GDM1 (cell line): Measurements from ENCODE around the gene LMAN1.
A peak's percentile ranks its signal among the peaks of the same experiment; 100 is the strongest.

ENCODE experiments used
- DNase-seq: peaks from one replicate; lab custom pipeline; 2025; lab: John Stamatoyannopoulos, UW

Gene LMAN1, protein sequence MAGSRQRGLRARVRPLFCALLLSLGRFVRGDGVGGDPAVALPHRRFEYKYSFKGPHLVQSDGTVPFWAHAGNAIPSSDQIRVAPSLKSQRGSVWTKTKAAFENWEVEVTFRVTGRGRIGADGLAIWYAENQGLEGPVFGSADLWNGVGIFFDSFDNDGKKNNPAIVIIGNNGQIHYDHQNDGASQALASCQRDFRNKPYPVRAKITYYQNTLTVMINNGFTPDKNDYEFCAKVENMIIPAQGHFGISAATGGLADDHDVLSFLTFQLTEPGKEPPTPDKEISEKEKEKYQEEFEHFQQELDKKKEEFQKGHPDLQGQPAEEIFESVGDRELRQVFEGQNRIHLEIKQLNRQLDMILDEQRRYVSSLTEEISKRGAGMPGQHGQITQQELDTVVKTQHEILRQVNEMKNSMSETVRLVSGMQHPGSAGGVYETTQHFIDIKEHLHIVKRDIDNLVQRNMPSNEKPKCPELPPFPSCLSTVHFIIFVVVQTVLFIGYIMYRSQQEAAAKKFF

DNA sequence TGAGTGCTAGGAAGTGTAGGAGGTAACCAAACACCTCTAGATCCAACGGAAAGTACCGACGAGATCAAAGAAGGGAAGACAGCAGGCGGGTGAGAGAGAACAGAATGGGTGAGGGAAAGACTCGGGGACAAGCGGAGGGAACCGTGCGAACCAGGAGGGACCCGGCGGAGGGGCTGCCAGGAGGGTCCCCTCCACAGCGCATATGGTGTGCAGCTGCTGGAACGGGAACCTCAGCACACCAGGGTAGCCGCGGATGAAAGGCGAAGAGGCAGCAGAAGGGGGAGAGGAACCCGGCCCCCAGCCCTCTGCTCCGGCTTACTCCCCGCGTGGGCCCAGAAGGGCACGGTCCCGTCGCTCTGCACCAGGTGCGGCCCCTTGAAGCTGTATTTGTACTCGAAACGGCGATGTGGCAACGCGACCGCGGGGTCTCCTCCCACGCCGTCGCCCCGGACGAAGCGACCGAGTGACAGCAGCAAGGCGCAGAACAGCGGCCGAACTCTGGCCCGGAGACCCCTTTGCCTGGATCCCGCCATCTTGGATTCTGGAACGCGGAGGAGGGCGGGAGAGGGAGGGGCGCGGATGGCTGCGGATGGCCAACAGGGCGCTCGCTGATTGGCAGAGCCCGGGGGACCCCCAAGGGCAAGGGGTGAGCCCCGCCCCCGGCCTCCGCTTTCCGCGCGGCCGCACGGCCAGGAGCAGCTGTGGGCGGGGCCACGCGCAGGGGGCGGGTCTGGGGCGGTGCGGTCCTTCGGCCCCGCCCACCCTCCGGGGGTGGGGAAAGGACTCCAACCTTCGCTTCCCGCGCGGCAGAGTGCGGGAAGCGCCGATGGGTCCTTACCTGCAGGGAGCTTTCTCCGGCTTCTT lies at the start of gene LMAN1:
TSS of gene LMAN1 (minus strand) at position 554 of the 864 bp plus-strand sequence. CDS start at position 533, 21 bp downstream.
- peak; percentile 92 for DNase-seq

DNA sequence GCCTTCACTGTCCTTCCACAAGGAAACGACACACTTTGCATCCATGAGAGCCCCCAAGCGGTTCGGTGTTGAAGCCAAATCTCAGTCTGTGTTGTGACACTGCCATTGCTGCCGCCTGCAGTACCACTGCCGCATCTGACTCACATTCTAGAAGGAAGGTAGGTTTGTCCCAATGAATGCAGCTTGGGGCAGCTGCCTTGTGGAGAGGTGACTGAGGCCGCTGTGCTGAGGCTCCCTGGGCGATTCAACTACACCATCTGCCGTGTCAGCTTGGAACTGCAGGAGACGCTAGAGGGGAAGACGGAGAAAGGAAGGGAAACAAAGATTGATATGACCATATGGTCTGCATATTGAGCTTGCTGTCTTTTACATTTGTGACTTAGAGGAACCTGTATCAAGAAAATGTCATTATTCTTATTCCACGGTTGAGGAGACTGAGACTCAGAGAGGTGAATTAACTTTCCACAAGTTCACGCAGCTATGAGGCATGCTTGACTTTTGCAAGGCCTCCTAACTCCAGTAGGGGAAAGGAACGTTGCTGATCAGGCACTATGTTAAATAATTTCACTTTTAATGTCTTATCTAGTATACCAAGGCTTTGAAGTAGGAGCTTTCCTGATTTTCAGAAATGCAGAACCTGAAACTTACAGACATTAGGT lies 43.5 kb upstream of the LMAN1 start:
- DNase-seq, result peak; percentile 64

DNA sequence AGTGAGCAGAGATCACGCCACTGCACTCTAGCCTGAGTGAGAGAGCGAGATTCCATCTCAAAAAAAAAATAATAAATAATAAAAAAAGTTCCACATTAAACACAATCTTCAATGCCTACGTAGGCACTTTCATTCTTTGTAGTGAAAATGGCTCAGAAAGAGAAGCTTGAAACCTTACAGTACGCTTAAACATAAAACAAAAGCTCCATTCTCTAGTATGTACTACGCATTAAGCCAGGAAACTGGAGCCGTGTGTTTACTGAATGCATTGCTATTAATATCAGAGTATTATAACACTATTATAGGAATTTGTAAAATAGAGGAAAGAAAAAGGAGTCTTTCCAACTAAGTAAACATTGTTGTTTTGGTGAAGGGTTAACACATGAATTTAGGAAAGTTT lies 41.3 kb upstream of the LMAN1 start:
- DNase-seq, result no peak

DNA sequence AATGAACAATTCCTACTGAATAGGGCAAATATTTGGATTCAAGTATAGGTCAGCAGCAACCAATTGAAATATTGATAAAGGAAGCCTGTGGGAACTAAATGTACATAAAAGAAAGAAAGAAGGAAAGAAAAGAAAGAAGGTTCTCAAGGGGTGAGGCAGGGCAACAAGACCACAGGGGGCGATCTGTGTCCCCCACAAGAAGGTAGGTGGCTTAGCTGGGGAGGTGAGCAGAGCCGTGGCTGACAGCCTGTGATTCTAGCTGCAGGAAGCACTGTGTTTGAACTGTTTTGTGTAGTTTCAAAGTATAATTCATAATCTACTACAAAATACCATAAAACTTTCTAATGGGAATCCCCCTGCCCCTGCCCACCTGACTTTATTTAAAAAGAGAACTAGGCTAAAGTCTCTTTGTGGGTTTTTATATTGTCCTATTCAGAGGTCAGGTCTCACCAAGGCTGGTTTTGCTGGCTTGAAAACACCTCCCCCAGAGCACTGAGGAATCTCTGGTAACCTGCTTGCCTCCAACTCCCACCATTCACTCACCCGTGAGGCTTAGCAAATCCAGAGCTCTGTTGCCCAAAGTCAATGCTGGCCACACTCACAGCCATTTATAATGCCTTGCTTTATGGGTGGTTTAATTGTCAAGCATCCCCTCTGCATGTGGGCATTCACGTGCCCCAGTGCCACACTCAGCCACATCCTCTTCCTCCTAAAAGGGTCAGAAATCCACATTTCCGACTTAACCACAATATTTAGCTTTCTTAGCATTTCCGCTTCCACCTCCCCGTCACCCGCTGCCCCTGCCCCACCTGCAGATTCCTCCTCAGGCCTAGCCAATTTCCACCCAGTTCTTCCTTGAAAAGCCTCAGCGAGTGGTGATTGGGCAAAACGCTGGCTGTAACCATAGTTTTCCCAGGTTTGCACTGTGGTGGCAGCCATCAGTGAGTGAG lies 36.4 kb upstream of the LMAN1 start:
- no peak for DNase-seq

DNA sequence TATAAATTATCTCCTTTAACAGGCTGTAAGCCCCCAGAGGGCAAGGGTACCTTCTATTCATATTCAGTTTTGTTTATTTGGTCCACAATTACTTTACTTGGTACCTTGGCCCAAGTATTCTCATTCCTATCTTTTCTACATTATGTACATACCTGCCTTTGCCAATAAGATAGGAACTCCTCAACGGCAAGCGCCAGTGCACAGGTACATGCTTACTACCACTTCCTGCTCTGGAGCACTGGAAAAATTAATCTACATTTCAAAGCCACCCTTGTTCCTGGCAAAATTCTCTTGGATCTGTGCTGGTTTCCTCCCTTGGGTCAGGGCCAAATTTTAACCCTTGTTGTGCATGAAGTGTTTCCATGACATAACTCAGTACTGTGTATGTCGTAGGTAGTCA lies 34.3 kb upstream of the LMAN1 start:
- no peak for DNase-seq

DNA sequence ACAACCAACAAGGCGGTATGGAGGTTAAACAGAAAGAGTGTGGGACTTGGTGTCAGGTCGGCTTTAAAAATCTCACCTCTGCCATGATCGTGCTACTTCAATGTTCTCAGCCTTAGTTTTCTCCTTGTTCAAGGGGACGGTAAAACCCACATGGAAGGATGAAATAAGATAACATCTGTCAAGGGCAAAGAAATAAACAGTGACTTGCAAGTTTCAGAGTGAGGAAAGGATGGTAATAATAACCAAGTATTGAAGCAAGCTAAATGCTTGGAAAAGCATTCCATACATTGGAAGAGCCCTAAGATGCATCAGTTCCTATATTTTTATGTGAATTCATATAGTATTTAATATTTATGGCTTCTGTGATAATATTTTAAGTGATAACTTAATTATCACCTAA lies 29.8 kb upstream of the LMAN1 start:
- no peak for DNase-seq

DNA sequence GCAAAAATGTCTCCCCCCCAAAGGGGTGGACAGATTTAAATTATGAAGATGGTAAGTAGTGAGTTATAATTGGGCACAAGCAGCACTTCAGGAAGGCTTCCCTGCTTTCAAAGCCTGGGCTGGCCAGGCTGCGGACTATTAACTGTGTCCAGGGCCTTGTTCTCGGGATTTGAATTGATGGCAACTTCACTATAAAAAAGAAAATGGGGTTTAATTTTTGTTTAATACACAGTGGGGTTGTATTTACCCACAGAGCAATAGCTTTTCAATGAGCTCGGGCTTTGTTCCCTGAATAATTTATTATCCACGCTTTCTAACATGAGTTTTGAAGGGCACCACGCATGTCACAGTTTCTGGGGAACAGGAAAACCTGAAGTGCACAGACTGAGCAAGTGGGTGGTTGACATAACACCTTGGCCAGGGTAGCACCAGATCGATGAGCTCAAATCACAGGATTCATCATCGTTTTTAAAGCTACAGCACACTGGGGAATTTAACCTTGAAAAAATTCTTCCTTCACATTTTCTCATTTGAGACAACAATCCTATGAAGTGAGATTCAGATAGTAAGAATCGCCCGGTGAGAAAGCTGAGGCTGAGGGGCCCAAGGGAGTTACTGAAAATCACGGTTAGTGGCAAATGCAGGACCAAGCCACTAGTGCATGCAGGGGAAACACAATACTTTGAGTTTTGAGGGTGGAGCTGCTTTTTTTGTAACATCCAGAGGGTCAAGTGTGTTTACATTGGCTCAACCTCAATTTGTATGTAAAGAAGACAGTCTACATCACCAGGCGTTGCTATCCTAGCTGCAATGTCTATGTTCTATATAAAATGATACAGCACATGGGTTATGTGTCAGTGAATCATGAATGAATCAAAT lies 28.9 kb upstream of the LMAN1 start:
- no peak for DNase-seq

DNA sequence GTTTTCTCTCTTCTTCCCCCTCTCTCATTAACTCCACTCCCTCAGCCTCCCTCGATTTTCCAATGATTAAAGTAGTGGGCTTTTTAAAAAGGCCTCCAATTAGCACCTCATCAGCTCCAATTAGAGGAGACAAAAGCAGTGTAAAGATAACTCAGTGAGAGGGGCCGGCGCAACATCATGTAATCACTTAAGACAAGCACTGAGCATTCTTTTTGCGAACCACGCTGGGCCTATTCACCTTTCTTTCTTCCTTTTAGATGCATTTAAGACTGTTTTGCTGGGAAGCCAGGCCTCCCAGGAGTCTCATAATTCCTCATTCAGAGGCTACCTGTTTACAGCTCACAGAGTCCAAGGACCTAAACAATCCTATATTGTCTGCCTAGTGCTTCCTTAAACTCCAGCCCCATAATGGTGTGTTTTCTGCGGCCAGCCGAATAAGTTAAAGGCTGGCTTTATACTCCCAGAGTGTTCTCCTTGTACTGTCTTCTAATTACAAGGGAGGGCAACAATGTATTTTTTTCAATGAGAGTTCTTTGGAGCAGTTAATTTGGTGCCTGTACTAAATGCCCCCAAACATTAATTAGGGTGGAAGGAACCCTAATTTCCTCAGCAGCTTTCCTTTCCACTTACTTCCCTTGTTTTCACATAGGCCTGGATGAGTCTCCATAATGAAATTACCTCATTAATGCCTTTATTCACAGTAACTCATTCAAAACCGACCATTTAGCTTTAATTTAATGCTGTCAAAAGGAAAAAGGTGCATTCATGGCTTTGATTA lies 28.0 kb upstream of the LMAN1 start:
- no peak for DNase-seq

DNA sequence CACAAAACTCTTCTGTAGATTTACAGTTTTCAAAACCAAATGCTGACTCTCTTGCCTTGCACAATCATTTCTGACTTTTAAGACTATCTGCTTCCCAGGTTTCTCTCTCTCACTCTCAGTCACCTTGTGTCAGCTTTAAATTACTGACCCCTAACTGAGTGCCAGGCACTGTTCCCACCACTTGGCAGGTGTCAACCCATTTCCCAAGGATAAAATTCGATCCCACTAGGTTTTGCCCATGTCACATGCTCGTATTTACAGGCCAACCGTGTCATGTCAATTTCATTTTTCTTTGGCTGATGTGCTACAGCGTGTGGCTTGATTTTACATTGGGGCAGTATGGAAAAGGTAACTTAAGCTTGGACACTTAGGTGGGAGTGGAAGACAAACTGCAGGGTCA lies 26.1 kb upstream of the LMAN1 start:
- DNase-seq, result no peak

DNA sequence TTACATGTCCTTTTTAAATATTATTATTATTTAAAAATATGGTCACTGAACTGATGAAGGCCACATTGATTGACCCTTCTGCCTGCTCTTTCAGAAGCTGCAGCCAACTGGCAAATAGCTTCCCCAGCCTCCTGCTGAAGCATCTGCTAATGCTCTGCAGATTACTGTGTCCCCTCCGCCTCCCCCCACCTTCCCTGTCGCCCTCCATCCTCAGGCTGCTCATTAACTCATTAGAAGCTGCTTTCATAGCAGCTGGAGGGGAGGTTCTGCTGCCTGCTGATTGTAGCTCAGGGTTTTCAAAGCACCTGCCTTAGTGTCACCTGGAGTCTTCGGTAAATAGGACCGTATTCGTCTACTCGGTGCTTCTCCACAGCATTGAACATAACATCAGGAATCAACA lies 24.8 kb upstream of the LMAN1 start:
- DNase-seq, result no peak

DNA sequence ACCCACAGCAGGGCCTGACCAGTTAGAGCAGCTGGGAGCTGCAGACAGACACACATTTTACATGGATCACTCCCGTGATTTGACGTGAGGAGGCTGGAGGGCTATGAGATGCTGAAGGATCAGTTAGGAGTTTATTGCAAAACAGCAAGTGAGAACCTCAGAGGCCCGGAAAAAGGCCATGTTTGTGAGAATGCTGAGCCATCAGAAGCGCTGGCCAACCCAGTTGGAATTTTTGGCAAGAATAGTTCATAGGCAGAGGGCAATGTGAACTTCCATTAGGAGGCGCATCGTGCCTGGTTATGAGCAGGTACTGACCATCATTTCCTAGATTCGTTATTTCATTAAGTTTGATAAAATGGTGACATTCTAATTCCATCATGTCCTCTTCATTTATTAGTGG lies 23.3 kb upstream of the LMAN1 start:
- no peak for DNase-seq

DNA sequence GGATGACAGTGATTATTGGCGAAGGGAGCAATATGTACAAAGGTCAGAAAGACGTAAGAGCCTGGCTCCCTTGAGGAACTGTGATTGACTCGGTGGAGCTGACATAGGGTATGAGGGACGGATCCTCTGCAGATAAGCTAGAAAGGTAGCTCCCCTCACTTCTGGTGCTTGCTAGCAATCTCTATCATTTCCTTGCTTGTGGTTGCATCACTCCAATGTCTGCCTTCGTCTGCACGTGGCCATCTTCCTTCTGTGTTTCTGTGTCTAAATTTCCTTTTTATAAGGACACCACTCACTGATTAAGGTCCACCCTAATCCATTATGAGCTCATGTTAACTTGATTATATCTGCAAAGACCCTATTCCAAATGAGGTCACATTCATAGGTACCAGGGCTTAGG lies 22.9 kb upstream of the LMAN1 start:
- no peak for DNase-seq

DNA sequence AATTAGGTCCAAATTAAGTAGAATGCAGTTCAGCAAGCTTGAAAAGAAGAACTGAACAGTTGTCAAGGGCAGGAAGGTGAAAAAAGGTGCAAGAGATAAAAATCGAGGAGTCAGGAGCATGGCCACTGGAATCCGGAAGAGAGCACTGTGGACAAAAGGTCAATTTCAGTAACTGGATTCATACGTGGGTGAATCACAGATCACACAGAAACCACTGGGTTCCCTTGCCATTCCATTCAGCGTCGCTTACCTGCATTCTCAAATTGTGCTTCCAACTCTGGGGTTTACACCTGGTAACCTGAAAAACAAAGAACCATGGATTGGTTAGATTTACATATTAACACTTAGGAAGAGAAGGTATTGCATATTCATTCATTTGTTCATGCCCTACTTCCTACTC lies 21.6 kb upstream of the LMAN1 start:
- DNase-seq, result no peak

DNA sequence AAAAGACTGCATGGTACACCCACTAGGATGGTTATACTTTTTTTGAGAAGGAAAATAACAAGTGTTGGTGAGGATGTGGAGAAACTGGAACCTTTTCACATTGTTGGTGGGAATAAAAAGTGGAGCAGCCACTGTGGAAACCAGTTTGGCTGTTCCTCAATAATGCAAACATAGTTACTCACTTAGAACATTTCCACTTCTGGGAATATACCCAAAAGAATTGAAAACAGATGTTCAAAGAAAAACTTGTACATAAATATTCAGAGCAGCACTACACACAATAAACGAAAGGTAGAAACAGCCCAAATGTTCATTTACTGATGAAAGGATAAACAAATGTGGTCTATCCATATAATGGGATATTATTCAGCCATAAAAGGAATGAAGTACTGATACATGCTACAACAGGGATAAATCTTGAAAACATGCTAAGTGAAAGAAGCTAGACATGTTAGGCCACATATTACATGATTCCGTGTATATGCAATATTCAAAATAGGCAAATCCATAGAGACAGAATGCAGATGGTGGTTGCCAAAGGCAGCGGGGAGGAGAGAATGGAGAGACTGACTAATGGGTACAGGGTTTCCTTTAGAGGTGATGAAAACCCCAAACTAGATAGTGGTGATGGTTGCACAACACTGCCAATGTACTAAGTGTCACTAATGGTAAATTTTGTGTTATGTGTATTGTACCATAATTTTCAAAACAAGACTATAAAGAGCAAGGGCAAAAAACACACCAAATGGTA lies 20.9 kb upstream of the LMAN1 start:
- no peak for DNase-seq

DNA sequence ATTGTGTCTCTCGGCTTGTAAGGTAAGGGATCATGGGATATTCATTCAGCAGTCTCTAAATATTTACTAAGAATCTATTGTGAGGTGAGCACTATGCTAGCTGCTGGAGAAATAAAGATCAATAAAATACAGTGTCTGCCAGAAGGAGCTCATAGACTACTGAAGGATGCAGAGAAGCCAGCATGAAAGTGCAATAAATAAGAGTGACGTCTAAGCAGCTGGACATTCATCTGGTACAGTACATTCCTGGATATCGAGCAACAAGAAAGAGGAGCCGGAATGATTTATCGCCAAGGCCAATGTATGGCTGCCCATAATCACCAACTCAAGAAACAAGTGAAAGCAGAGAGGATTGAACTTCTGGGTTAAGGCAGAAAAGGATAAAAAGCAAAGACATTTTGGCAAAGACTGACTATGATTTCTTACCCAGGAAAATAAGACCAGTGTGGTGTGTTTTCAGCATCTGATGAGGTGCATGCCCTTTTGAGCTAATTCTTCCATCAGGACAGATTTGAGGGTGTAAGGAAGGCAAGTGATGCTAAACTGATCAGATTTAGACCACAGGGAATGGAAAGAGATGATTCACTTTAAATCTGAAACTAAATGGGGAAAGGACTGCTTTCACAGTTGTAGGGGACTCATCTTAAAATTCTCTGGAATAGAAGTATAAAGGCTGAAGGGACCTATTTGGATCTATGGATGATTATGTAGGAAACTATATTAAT lies 18.7 kb upstream of the LMAN1 start:
- no peak for DNase-seq

DNA sequence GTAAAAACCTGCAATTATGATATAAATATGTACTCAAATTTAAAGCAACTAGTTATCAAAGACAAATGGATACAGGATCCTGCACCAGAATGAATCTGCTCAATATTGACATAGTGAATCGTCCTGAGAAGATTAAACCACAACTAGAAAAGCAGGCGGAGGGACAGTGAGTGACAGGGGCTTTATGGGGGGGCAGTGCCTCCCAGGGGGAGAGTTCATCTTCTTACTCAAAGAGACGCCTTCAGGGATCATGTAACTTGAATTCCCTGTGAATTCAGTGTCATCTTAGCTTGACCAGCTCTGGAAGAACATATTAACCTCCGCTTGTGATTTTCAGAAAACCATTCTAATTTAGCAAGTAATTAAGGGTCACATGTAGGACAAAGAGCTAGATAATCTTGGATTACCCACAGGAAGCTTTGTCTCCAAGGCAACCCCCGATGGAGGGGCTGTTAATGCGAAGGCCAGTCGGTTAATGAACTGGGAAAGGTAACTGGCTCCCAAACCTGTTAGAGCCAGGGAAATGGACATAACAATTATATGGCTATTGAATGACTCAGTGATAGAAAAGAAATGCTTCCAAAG lies 17.4 kb upstream of the LMAN1 start:
- no peak for DNase-seq

DNA sequence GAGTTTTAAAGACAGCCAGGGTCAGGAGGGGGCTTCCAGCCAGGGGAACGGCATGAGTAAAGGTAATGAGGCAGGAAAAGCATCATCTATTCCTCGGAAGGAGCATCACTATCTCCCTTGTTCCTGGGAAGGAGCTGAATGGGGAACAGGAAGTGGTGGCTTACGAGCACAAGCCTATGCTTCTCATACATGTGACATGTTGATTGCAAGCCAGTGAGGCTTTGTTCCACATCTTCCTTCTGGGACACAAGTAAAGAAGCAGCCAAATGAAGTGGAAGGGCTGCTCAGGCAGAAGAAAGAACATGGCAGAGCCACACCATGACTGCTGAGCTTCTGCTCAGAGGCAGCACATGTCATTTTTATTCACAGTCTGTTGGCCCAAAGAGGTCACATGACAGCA lies 15.1 kb upstream of the LMAN1 start:
- DNase-seq, result no peak

DNA sequence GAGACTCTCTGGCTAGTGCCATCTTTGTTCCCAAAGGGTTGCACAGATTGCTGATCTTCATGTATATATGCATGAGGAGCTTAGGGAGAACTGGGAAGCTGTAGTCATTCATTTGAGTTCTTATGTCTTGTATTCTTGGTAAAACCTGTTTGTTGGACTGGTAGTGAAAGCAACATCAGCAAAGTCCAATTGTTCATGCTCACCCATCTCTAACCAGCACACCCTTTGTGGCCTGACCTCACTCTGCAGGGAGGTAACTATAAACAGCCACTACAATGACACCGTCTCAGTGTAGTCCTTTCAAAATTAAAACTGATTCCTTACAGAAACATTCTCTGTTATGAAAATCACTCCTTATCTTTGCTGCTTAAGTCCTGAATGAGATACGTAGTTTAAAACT lies 13.9 kb upstream of the LMAN1 start:
- DNase-seq, result no peak
